ENCODE measurements around the gene PRXL2B. TPM values are rescaled to one million over a fixed set of nuclear protein-coding genes. Genes with fewer than 3 reads are reported as not detected.

The PRXL2B gene
- 10 to 100 TPM; 16.9 to 64.0 (median 32.1) TPM for total RNA-seq
- polyA plus RNA-seq = 10 to 100 TPM; 19.8 to 39.7 (median 25.8) TPM
- long read RNA-seq, donor 1, partial matches to known transcripts = 0 of 5 reads
- long read RNA-seq, donor 1, other reads (novel, unspliced or antisense) = 0 of 5 reads
- long read RNA-seq, donor 2, partial matches to known transcripts = 0 of 4 reads
- long read RNA-seq, donor 2, other reads (novel, unspliced or antisense) = 0 of 4 reads
- long read RNA-seq, donor 3, partial matches to known transcripts = 0 of 1 reads
- long read RNA-seq, donor 3, other reads (novel, unspliced or antisense) = 0 of 1 reads
- long read RNA-seq, donor 4, transcript PRXL2B-204 (7 exons, 2,749 nt) = major isoform, 5 of 23 reads
- long read RNA-seq, donor 4, partial matches to known transcripts = 3 of 23 reads
- long read RNA-seq, donor 4, other reads (novel, unspliced or antisense) = 10 of 23 reads
- long read RNA-seq, donor 5, transcript PRXL2B-203 (7 exons, 2,689 nt) = minor isoform, 19 of 97 reads
- long read RNA-seq, donor 5, transcript PRXL2B-204 (7 exons, 2,749 nt) = major isoform, 54 of 97 reads
- long read RNA-seq, donor 5, partial matches to known transcripts = 12 of 97 reads
- long read RNA-seq, donor 5, other reads (novel, unspliced or antisense) = 4 of 97 reads
- long read RNA-seq, donor 6, transcript PRXL2B-204 (7 exons, 2,749 nt) = major isoform, 5 of 12 reads
- long read RNA-seq, donor 6, partial matches to known transcripts = 1 of 12 reads
- long read RNA-seq, donor 6, other reads (novel, unspliced or antisense) = 5 of 12 reads
- long read RNA-seq, donor 7, partial matches to known transcripts = 0 of 2 reads
- long read RNA-seq, donor 7, other reads (novel, unspliced or antisense) = 0 of 2 reads
- long read RNA-seq, donor 8, partial matches to known transcripts = 0 of 7 reads
- long read RNA-seq, donor 8, other reads (novel, unspliced or antisense) = 0 of 7 reads
- long read RNA-seq, donor 9, partial matches to known transcripts = 16 of 19 reads
- long read RNA-seq, donor 9, other reads (novel, unspliced or antisense) = 0 of 19 reads
- long read RNA-seq, donor 10, transcript PRXL2B-204 (7 exons, 2,749 nt) = major isoform, 6 of 13 reads
- long read RNA-seq, donor 10, partial matches to known transcripts = 5 of 13 reads
- long read RNA-seq, donor 10, other reads (novel, unspliced or antisense) = 0 of 13 reads

GRCh38 chr1:2586154-2587070, at the start of gene PRXL2B:
Gene PRXL2B (plus strand): TSS chr1:2586777. CDS start chr1:2586886, 109 bp downstream.
- Histone ChIP-seq H3K27me3 (no peaks in the 10 kb centered on the region), H3K4me3 (peak within 1 kb of the TSS in 3 of 4 donors; percentile 56 to 71 (median 70)), H3K4me1 (replicated peaks in 1 of 2) (peaks cover 17 to 25% of the 10 kb centered on the region in 2 donors), H3K27ac (peak within 1 kb of the TSS; percentile 84 to 98 (median 93)), H3K9me3 (replicated peaks in 1 of 3) (no peaks in the 10 kb centered on the region), H3K36me3 (replicated peaks in 1 of 2) (no peaks in the 10 kb centered on the region)
- peak; percentile 99 to 100 (median 100) for DNase-seq
- intact Hi-C loops (cut with DNase I) = no loop called here
- 0 to 2% (median 0%) methylated on average over 6 to 107 of the region's 107 CpGs for WGBS, 4 donors
- TF ChIP-seq CTCF (IDR thresholded peaks at IDR 0.05) (no peak), POLR2A (IDR thresholded peaks at IDR 0.05) (peak; percentile 87 to 89)

- Histone ChIP-seq H3K36me3 (replicated peaks in 1 of 2) (no peaks in the 10 kb centered on the region), H3K9me3 (replicated peaks in 1 of 3) (no peaks in the 10 kb centered on the region), H3K27ac (no peak overlapping the region), H3K4me3 (no peak overlapping the region), H3K27me3 (peaks cover 15% of the 10 kb centered on the region), H3K4me1 (replicated peaks in 1 of 2) (no peaks in the 10 kb centered on the region)
- DNase-seq = no peak
- TF ChIP-seq POLR2A (IDR thresholded peaks at IDR 0.05) = no peak
- no peak for TF ChIP-seq CTCF (IDR thresholded peaks at IDR 0.05)
- intact Hi-C loops (cut with DNase I) = no loop called here
- 66 to 100% (median 81%) methylated on average over 2 to 9 of the region's 9 CpGs for WGBS, 4 donors
These were observed 48.8 kb upstream of the PRXL2B start for GRCh38 chr1:2537784-2538115.

- Histone ChIP-seq H3K27ac (no peak overlapping the region), H3K4me3 (no peak overlapping the region), H3K36me3 (replicated peaks in 1 of 2) (no peaks in the 10 kb centered on the region), H3K27me3 (peaks cover 11% of the 10 kb centered on the region), H3K4me1 (replicated peaks in 1 of 2) (no peaks in the 10 kb centered on the region), H3K9me3 (replicated peaks in 1 of 3) (no peaks in the 10 kb centered on the region)
- intact Hi-C loops (cut with DNase I) = no loop called here
- 89 to 95% (median 91%) methylated on average over 3 to 4 of the region's 4 CpGs for WGBS, 4 donors
- DNase-seq = no peak
- TF ChIP-seq POLR2A (IDR thresholded peaks at IDR 0.05) = no peak
These were observed 48.2 kb upstream of the PRXL2B start for GRCh38 chr1:2538376-2538775.

- Histone ChIP-seq H3K27ac (no peak overlapping the region), H3K4me3 (no peak overlapping the region), H3K4me1 (replicated peaks in 1 of 2) (no peaks in the 10 kb centered on the region), H3K9me3 (replicated peaks in 1 of 3) (no peaks in the 10 kb centered on the region), H3K27me3 (peaks cover 11% of the 10 kb centered on the region), H3K36me3 (replicated peaks in 1 of 2) (no peaks in the 10 kb centered on the region)
- intact Hi-C loops (cut with DNase I) = no loop called here
- TF ChIP-seq CTCF (IDR thresholded peaks at IDR 0.05) (no peak), POLR2A (IDR thresholded peaks at IDR 0.05) (no peak)
- DNase-seq = no peak
- WGBS, 4 donors = 80 to 95% (median 92%) methylated on average over 1 to 8 of the region's 8 CpGs
These were observed 47.7 kb upstream of the PRXL2B start for GRCh38 chr1:2538872-2539271.

All from adrenal gland (tissue), 19 donors.